NCI-H774 (cell line): Measurements from ENCODE around the gene FITM2.

Source experiments
- DNase-seq: peaks from one replicate; lab custom pipeline; 2025; lab: John Stamatoyannopoulos, UW

The FITM2 gene

DNA sequence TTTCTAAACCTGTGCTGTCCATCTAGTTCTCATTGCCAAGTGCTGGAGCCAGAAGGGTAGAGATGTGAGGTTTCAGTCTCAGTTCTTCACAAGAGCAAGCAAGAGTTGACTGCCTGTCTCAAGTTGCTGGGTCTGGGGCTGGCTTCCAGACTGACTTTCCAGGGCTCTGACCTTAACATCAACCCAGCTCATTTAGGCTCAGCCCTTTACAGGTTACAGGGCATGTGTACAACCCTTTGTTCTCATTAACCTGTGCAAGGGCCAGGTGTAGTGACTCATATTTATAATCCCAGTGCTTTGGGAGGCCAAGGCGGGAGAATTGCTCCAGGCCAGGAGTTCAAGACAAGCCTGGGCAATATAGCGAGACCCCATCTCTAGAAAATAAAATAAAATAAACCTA is 30.6 kb downstream of the FITM2 start:
- DNase-seq = no peak

DNA sequence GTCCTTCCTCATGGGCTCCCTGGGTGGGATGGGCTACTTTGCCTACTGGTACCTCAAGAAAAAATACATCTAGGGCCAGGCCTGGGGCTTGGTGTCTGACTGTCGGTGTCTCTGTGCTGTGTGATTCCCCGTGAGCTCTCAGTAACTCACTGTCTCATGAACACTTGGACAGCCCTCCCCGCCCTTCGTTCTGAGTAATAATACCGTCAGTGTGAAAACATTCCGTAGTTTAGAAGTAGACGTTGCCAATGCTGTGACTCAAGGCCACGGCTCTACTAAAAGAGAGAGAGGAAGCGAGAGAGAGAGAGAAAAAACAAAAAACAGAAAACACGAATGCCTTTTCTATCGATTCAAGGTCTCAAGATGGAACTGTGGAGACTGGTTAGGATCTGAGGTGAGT is 31.8 kb downstream of the FITM2 start:
- no peak for DNase-seq

DNA sequence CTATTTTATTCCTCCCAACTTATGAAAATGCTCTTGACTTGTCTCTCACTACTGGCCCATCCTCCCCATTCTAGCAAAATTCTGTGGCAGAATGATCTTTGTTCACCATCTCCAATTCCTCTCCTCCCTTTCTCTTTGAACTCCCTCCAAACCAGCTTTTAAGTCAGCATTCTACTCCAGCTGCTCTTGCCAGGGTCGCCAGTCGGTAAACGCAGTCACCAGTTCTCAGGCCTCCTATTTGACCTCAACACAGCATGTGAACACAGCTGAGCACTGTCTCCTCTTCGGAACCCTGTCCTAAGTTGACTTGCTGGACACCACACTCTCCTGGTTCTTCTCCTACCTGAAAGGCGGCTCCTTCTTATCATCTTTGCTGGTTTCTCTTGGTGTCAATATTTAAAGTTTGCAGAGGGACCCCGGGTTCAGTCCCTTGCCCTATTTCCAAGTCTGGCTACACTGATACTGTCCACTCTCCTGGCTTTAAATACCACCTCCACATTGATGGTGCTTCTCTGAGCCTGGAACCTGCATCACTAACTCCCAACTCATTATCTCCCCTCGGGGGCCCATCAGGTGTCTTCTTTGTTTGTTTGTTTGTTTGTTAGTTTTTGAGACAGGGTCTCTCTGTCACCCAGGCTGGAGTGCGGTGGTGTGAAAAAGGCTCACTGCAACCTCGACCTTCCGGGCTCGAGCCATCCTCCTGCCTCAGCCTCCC is 36.5 kb downstream of the FITM2 start:
- DNase-seq = no peak

DNA sequence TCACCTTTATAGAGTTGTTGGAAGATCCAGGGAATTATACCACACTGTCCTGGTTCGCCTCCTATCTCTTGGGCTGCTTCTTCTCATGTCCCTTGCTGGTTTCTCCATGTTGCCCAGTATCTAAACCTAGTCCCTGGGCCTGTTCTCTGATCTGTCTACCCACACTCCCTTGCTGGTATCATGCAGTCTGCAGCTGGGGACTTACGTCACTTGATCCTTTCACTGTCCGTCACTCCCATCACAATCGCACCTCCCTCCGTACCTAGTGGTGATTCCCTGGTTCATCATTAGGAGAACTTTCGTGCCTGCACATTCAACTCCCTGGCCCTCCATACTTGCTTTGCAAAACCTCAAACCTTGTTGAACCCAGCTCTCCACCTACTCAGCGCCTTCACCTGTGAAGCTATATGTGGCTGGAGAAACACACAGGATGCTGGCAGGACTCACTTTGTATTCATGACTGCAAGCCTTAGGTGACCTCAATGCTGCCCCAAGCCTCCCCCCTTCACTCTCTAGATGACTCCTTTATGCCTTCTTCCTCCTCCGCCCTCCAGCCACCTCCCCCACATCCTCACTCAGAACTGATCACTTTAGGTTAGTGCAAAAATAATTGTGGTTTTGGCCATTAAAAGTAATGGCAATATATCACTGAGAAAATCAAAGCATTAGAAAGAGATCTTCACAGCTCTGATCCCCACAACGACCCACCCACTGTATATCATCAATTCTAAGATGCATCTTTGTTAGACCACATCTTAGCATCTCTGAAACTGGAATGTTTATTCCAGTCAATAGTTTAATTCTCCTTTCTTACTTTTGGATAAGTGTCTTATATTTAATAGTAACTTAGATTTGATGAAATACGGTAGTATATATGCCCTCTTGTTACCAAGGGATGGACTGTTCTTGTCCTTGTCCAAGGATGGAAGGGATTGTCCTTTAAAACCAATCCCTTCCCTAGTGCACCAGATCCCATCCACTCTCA is 37.5 kb downstream of the FITM2 start:
- no peak for DNase-seq

DNA sequence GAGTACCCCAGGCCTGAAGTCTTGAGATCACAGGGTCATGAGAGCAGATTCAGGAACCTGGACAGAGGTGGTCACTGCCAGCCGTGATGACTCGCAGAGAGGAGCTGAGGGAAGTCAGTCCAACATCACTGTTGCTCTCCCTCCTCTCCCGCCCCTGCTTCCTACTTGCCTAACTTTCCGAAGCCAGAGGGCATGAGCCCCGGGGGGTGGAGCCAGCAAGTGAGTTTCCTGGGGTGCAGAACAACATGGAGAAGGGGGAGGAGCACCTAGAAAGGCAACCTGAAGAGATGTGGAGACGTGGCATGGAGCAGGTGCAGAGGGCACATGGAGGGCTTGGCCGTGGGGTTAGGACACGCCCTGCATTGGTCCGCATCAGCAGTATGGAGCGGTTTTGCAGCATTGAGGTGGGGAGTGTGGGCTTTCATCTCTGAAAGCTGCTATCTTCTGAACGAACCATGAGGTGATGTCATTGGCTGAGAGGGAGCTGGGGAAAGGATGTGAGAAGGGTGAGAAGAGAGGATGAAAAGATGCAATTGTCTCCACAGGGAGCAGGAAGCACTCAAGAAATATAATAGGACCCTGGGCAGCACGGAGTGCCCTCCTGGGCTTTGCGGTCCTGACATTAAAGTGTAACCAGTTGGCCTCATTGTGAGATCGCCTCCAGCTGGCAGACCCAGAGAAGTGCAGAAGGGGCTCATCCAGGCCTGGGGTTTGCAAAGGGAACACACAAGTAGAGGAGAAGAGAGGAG is 38.9 kb downstream of the FITM2 start:
- DNase-seq = no peak

DNA sequence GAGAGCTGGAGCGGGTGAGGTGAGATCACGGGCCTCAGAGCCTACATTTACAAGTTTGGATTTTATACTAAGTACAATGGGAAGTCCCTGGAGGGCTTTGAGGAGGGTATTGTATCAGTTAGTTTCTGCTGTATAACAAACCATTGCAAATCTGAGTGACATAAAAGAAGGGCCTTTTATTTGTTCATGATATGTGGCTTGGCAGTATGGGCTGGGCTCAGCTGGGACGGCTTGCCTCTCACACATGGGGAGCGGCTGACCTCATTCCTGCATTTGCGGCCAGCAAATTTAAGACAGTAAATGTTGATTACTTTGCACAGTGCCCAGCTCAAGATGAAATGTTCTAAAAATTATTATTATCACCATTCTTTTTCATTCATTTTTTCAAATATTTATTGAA is 42.2 kb downstream of the FITM2 start:
- DNase-seq = no peak

DNA sequence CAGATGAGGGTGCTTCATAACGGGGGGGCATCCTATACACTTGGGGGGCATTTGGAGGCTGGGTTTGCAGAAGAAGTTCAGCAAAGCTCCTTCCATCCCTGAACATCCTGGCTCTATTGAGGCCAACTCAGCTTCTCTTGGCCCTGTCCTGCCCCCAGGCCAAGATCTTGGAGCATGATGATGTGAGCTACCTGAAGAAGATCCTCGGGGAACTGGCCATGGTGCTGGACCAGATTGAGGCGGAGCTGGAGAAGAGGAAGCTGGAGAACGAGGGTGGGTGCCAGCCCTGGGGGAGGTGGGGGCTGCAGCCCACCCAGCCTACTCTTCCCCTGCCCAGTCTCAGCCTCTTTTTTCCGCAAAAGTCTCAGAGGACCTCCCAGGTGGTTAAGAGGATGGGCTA is 46.7 kb downstream of the FITM2 start:
- no peak for DNase-seq

DNA sequence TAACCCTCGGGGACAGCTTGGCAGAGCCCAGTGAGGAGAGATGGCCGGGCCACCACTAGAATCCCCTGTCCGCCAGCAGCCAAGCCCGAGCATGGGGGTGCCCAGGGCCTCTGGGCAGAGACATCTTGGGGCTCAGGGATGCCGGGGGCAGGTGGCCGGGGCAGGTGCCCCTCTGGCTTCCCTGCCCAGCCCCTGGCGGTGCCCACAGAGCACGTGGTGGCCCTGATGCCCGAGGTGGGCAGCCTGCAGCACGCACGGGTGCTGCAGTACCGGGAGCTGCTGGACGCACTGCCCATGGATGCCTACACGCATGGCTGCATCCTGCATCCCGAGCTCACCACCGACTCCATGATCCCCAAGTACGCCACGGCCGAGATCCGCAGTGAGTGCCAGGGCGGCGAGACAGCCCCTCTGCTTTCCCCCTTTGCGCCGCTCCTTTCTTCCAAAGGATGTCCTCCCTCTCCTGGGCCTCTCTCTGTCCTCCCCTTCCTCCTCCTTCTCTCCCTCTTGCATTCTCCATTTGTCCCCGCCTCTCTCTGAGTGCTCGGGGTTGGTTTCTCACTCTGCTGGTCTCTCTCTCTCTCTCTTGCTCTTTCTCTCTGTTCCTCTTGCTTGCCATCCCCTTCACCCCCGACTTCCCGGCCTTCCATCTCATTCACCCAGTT is 52.6 kb downstream of the FITM2 start:
- DNase-seq = no peak

DNA sequence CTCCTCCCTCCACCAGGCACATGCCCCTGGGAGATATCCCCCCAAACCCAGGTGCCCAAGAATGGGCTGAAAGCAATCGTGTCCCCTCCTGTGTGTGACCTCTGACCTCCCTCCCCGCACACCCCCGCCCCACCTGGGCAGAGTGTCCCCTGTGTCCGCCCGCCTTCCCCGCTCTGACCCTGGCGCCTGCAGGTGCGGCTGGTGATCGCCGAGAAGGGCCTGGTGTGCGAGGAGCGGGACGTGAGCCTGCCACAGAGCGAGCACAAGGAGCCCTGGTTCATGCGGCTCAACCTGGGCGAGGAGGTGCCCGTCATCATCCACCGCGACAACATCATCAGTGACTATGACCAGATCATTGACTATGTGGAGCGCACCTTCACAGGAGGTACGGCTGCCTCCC is 54.0 kb downstream of the FITM2 start:
- DNase-seq = no peak

DNA sequence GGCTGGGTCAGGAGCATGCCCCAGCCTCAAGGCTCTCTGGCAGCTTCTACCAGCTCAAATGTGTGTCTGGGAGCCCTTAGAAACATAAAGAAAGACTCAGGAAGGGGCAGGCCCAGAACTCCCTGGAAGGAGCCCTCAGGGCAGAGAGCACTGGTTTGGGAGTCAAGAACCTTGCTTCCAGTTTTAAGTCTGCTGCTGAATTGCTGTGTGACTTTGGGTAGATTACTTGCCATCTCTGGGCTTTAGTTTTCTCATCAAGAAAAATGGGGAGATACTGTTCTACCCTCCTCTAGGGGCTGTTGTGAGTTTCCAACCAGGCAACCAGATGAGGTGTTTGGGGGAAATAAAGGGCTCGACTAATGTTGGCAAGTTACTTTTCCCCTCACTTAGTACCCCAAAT is 55.1 kb downstream of the FITM2 start:
- no peak for DNase-seq

DNA sequence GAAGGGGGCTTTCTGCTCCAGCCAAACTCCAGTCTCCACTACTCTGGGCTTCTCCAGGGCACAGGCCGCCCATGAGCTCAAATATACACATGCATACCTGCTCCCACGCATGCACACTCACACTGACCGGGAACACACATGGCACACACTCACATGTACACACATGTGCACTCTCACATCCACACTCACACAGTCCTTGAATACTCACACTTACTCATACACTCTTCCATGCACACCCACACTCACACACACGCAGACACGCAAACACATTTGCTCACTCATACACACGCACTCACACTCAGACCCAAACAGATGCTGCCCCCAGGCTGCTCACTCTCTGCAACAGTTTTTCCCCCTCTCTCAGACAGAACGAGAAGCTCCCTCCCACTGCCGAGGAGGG is 56.9 kb downstream of the FITM2 start:
- DNase-seq = no peak

DNA sequence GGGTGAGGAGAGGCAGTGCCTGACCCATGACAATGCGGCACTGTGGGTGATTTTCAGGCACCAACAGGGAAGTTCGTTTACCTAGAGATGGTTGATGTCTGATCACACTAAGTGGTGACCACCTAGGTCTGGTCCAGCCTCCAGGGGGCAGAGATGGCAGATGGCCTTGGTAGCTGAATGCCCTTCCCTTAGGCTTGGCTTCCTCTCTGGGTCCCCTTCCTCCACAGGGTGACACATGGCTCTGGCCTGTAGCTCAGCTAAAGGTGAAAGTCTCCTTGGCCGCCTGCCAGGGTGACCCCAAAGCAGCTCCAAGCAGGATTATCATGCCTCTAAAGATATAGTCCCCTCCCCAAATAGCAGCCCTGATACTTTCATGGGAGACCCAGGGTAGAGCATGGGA is 57.5 kb downstream of the FITM2 start:
- no peak for DNase-seq
